HG03521 (cell line): ENCODE measurements around the gene CIDEB.
A peak's percentile ranks its signal among the peaks of the same experiment; 100 is the strongest.
"Not testable (repeated sequence)": the region's sequence is repeated elsewhere in the genome, so short reads cannot be mapped to it uniquely, and the experiment has no call there.

Experiments used
- ATAC-seq: cut with Tn5 transposase; IDR thresholded peaks from one replicate; pipeline ENCODE4 v1.9.1; 2021; ENCODE audit warnings: mild to moderate bottlenecking, moderate library complexity; ENCODE audit not compliant: unreplicated experiment

CIDEB gene

GRCh38 chr14:24307575-24308341 lies at the start of gene CIDEB:
Gene CIDEB, minus strand, starts transcription at chr14:24307977. Its CDS starts 119 bp downstream, at chr14:24307858.
- no peak for ATAC-seq

- ATAC-seq, result no peak
Measured at GRCh38 chr14:24356208-24356607, 48.4 kb upstream of the CIDEB start.

- ATAC-seq, result no peak
Measured at GRCh38 chr14:24355009-24355408, 47.2 kb upstream of the CIDEB start.

GRCh38 chr14:24354482-24354825 lies 46.7 kb upstream of the CIDEB start:
- not testable (repeated sequence) for ATAC-seq

GRCh38 chr14:24353559-24354481 lies 46.0 kb upstream of the CIDEB start:
- no peak for ATAC-seq

GRCh38 chr14:24351517-24351916 lies 43.7 kb upstream of the CIDEB start:
- no peak for ATAC-seq

GRCh38 chr14:24349742-24350141 lies 42.0 kb upstream of the CIDEB start:
- no peak for ATAC-seq

GRCh38 chr14:24348186-24348585 lies 40.4 kb upstream of the CIDEB start:
- ATAC-seq, result no peak

- ATAC-seq, result no peak
Measured at GRCh38 chr14:24347134-24347533, 39.4 kb upstream of the CIDEB start.

GRCh38 chr14:24343795-24344660 lies 36.3 kb upstream of the CIDEB start:
- no peak for ATAC-seq

- no peak for ATAC-seq
Measured at GRCh38 chr14:24342889-24343288, 35.1 kb upstream of the CIDEB start.

- ATAC-seq, result no peak
Measured at GRCh38 chr14:24340606-24341005, 32.8 kb upstream of the CIDEB start.

GRCh38 chr14:24339284-24340151 lies 31.7 kb upstream of the CIDEB start, which contains the start of gene RIPK3:
Gene RIPK3, minus strand, starts transcription at chr14:24339991. Its CDS starts 165 bp downstream, at chr14:24339826.
- peak; percentile 75 for ATAC-seq

GRCh38 chr14:24338843-24339242 lies 31.1 kb upstream of the CIDEB start:
- ATAC-seq, result no peak

GRCh38 chr14:24337824-24338175 lies 30.0 kb upstream of the CIDEB start:
- ATAC-seq, result no peak

GRCh38 chr14:24337144-24337823 lies 29.5 kb upstream of the CIDEB start:
- ATAC-seq, result no peak

GRCh38 chr14:24335461-24336171 lies 27.8 kb upstream of the CIDEB start:
- no peak for ATAC-seq

- ATAC-seq, result no peak
Measured at GRCh38 chr14:24334431-24335291, 26.9 kb upstream of the CIDEB start, which contains the start of gene ADCY4. Gene ADCY4, minus strand, starts transcription at chr14:24335071. Its CDS starts 419 bp downstream, at chr14:24334652.
